ENCODE results near the gene TMPRSS13.

- TF ChIP-seq EZH2 (IDR thresholded peaks at IDR 0.05): no peak
- TF ChIP-seq POLR2AphosphoS5 (IDR thresholded peaks at IDR 0.05; ENCODE audit: borderline replicate concordance, low read depth, low read length): no peak
These were observed 19.4 kb downstream of the TMPRSS13 start for GRCh38 chr11:117909611-117910382.
